ENCODE data around the gene RCAN2.

RCAN2 gene

DNA sequence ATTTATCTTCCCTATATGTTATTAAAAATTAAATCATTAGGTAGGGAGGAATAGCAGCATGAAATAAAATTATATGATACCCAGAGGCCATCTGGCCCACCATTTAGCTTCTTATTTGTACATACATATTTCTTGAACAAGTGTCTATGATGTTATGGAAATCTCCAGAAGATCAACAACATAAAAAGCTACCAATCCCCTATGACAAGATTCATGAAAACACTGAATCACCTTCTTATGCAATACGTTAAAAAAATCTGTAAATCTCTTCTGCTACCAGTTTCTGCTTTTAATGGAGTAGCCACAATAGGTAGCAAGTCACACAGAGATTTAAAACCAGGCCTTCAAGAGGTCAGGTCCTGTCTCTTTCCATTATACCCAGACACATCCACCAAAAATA lies 194.7 kb downstream of the RCAN2 start:
- Histone ChIP-seq H3K9me2 (replicated peaks; ENCODE audit: insufficient read depth, low read length) (no peaks in the 10 kb centered on the region), H3K36me3 (replicated peaks; ENCODE audit: insufficient read depth, low read length) (no peaks in the 10 kb centered on the region), H3F3A (ENCODE audit: insufficient read depth, low read length) (no peaks in the 10 kb centered on the region), H3K4me3 (ENCODE audit: low read length) (no peak overlapping the region), H3K4me2 (ENCODE audit: low read depth, low read length) (no peak overlapping the region), H3K9ac (ENCODE audit: low read length) (no peak overlapping the region), H4K20me1 (ENCODE audit: insufficient read depth, low read length) (no peaks in the 10 kb centered on the region), H2AFZ (ENCODE audit: low read length) (no peak overlapping the region), H3K27ac (ENCODE audit: low read length) (no peak overlapping the region), H3K27me3 (replicated peaks; ENCODE audit: insufficient read depth, low read length) (no peaks in the 10 kb centered on the region), H3K9me3 (replicated peaks; ENCODE audit: insufficient read depth, low read length) (no peaks in the 10 kb centered on the region), H3K79me2 (ENCODE audit: low read length) (no peaks in the 10 kb centered on the region), H3K4me1 (ENCODE audit: low read length) (no peaks in the 10 kb centered on the region)
- no peak for DNase-seq
- TF ChIP-seq EZH2 (optimal IDR thresholded peaks at IDR 0.05; ENCODE audit: low read depth, low read length), result no peak
- TF ChIP-seq EZH2phosphoT487 (IDR thresholded peaks at IDR 0.05; ENCODE audit: low read length), result no peak
- TF ChIP-seq, protein P1, sequence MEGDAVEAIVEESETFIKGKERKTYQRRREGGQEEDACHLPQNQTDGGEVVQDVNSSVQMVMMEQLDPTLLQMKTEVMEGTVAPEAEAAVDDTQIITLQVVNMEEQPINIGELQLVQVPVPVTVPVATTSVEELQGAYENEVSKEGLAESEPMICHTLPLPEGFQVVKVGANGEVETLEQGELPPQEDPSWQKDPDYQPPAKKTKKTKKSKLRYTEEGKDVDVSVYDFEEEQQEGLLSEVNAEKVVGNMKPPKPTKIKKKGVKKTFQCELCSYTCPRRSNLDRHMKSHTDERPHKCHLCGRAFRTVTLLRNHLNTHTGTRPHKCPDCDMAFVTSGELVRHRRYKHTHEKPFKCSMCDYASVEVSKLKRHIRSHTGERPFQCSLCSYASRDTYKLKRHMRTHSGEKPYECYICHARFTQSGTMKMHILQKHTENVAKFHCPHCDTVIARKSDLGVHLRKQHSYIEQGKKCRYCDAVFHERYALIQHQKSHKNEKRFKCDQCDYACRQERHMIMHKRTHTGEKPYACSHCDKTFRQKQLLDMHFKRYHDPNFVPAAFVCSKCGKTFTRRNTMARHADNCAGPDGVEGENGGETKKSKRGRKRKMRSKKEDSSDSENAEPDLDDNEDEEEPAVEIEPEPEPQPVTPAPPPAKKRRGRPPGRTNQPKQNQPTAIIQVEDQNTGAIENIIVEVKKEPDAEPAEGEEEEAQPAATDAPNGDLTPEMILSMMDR (IDR thresholded peaks at IDR 0.05; ENCODE audit: low read length), result no peak

- Histone ChIP-seq H3K9me2 (replicated peaks; ENCODE audit: insufficient read depth, low read length) (no peaks in the 10 kb centered on the region), H3K9me3 (replicated peaks; ENCODE audit: insufficient read depth, low read length) (no peaks in the 10 kb centered on the region), H3K36me3 (replicated peaks; ENCODE audit: insufficient read depth, low read length) (no peaks in the 10 kb centered on the region), H3F3A (ENCODE audit: insufficient read depth, low read length) (no peaks in the 10 kb centered on the region), H3K4me2 (ENCODE audit: low read depth, low read length) (no peak overlapping the region), H3K27me3 (replicated peaks; ENCODE audit: insufficient read depth, low read length) (no peaks in the 10 kb centered on the region), H2AFZ (ENCODE audit: low read length) (no peak overlapping the region), H3K4me1 (ENCODE audit: low read length) (no peaks in the 10 kb centered on the region), H4K20me1 (ENCODE audit: insufficient read depth, low read length) (no peaks in the 10 kb centered on the region), H3K27ac (ENCODE audit: low read length) (no peak overlapping the region), H3K79me2 (ENCODE audit: low read length) (no peaks in the 10 kb centered on the region), H3K9ac (ENCODE audit: low read length) (no peak overlapping the region), H3K4me3 (ENCODE audit: low read length) (no peak overlapping the region)
- DNase-seq, result no peak
- TF ChIP-seq, protein P1 (IDR thresholded peaks at IDR 0.05; ENCODE audit: low read length), result no peak
- TF ChIP-seq EZH2phosphoT487 (IDR thresholded peaks at IDR 0.05; ENCODE audit: low read length) (no peak), EZH2 (optimal IDR thresholded peaks at IDR 0.05; ENCODE audit: low read depth, low read length) (no peak)
These were observed 197.5 kb downstream of the RCAN2 start for GRCh38 chr6:46293641-46294316.

GRCh38 chr6:46291880-46292279 lies 199.4 kb downstream of the RCAN2 start:
- H3K9me3 ChIP-seq (replicated peaks; ENCODE audit: insufficient read depth, low read length), result no peaks in the 10 kb centered on the region
- H3K27ac ChIP-seq (ENCODE audit: low read length), result no peak overlapping the region
- no peak overlapping the region for H2AFZ ChIP-seq (ENCODE audit: low read length)
- no peak overlapping the region for H3K4me3 ChIP-seq (ENCODE audit: low read length)
- no peaks in the 10 kb centered on the region for H3K79me2 ChIP-seq (ENCODE audit: low read length)
- no peaks in the 10 kb centered on the region for H3K36me3 ChIP-seq (replicated peaks; ENCODE audit: insufficient read depth, low read length)
- no peak overlapping the region for H3K9ac ChIP-seq (ENCODE audit: low read length)
- H3K4me2 ChIP-seq (ENCODE audit: low read depth, low read length), result no peak overlapping the region
- H4K20me1 ChIP-seq (ENCODE audit: insufficient read depth, low read length), result no peaks in the 10 kb centered on the region
- no peaks in the 10 kb centered on the region for H3K9me2 ChIP-seq (replicated peaks; ENCODE audit: insufficient read depth, low read length)
- H3K4me1 ChIP-seq (ENCODE audit: low read length), result peaks cover 6% of the 10 kb centered on the region; the same call in 1 of the 2 replicates
- TF ChIP-seq, protein P1 (IDR thresholded peaks at IDR 0.05; ENCODE audit: low read length), result no peak
- TF ChIP-seq EZH2phosphoT487 (IDR thresholded peaks at IDR 0.05; ENCODE audit: low read length) (no peak), EZH2 (optimal IDR thresholded peaks at IDR 0.05; ENCODE audit: low read depth, low read length) (no peak)
- no peak for DNase-seq
- no peaks in the 10 kb centered on the region for H3K27me3 ChIP-seq (replicated peaks; ENCODE audit: insufficient read depth, low read length)
- no peaks in the 10 kb centered on the region for H3F3A ChIP-seq (ENCODE audit: insufficient read depth, low read length)
